Mucosa of descending colon (tissue), 3 donors: ENCODE results near the gene EIF4G3. TPM values are rescaled to one million over a fixed set of nuclear protein-coding genes. Genes with fewer than 3 reads are reported as not detected.

Experiments
- ATAC-seq: fragments of 200-7000 bp; cut with Tn5 transposase; one replicate; pipeline ENCODE4 v1.9.1; 2020; ENCODE audit warnings: mild to moderate bottlenecking, moderate library complexity
- DNase-seq, 3 donors: peaks; one replicate each; pipeline ENCODE4 v3.0.0-alpha.2; 2020
- H3K36me3 ChIP-seq: fragments of 200-600 bp; one replicate; pipeline ENCODE4 v1.8.0; 2021; ENCODE audit warnings: low read depth, mild to moderate bottlenecking
- H3K4me1 ChIP-seq: fragments of 200-600 bp; one replicate; pipeline ENCODE4 v1.8.0; 2021; ENCODE audit warnings: low read depth, mild to moderate bottlenecking
- H3K4me3 ChIP-seq: fragments of 200-600 bp; one replicate; pipeline ENCODE4 v1.8.0; 2021; ENCODE audit warnings: mild to moderate bottlenecking
- H3K9me3 ChIP-seq: fragments of 200-600 bp; one replicate; pipeline ENCODE4 v1.8.0; 2021; ENCODE audit warnings: mild to moderate bottlenecking
- CTCF ChIP-seq: fragments of 200-600 bp; IDR thresholded peaks from one replicate; pipeline ENCODE4 v1.8.0; 2022; ENCODE audit warnings: antibody characterized with exemption, mild to moderate bottlenecking
- intact Hi-C, 2 donors: fragments of 100-400 bp; cut with DNase I in 1 of 2; cut with micrococcal nuclease in 1 of 2; formaldehyde crosslinking; loops; one replicate each; pipeline versions ENCODE4 v1.11.0 to v1.11.1; 2022; cut with DNase I, micrococcal nuclease
- total RNA-seq, 3 donors: library from RNA; stranded (reverse); fragmentation: NEBNext Ultra II Directional in 2 of 3; extraction: Animal tissue kit (Norgen Biotek cat#: 25700) in 2 of 3; gene quantifications; one replicate each; pipeline versions ENCODE4 v1.2.1 to v1.2.4, GENCODE V29; 2021 to 2023
- donor health status: DM: no; HTN: no; CAD: no; lungs with moderate emphysema.
- donor health status: DM: no; HTN: no; CAD: no.
- donor health status: DM: no; HTN: yes; CAD: no.

Gene EIF4G3
- total RNA-seq, 3 donors from 2014 or later, result 59.5 to 106 (median 90.8) TPM

- Histone ChIP-seq H3K36me3 (no peaks in the 10 kb centered on the region), H3K4me1 (no peaks in the 10 kb centered on the region), H3K9me3 (no peaks in the 10 kb centered on the region), H3K4me3 (no peak overlapping the region)
- intact Hi-C loops, result no loop called here
- DNase-seq, result no peak
- ATAC-seq, result no peak
- no peak for TF ChIP-seq CTCF
These were observed 241.0 kb downstream of the EIF4G3 start for GRCh38 chr1:20935717-20936116.

- intact Hi-C loops, result no loop called here
- no peak overlapping the region for H3K4me3 ChIP-seq
- no peaks in the 10 kb centered on the region for H3K36me3 ChIP-seq
- no peaks in the 10 kb centered on the region for H3K4me1 ChIP-seq
- no peaks in the 10 kb centered on the region for H3K9me3 ChIP-seq
- ATAC-seq, result no peak
- no peak for TF ChIP-seq CTCF
- no peak for DNase-seq
These were observed 244.2 kb downstream of the EIF4G3 start for GRCh38 chr1:20932437-20932977.

- Histone ChIP-seq H3K36me3 (no peaks in the 10 kb centered on the region), H3K9me3 (no peaks in the 10 kb centered on the region), H3K4me3 (no peak overlapping the region), H3K4me1 (no peaks in the 10 kb centered on the region)
- DNase-seq (no peak), ATAC-seq (no peak)
- no peak for TF ChIP-seq CTCF
- intact Hi-C loops, result no loop called here
These were observed 244.7 kb downstream of the EIF4G3 start for GRCh38 chr1:20931930-20932436.

- intact Hi-C loops, result no loop called here
- Histone ChIP-seq H3K9me3 (no peaks in the 10 kb centered on the region), H3K4me3 (no peak overlapping the region), H3K4me1 (no peaks in the 10 kb centered on the region), H3K36me3 (no peaks in the 10 kb centered on the region)
- DNase-seq (no peak), ATAC-seq (no peak)
- no peak for TF ChIP-seq CTCF
These were observed 246.3 kb downstream of the EIF4G3 start for GRCh38 chr1:20930427-20930826.

GRCh38 chr1:20928146-20928545, 248.6 kb downstream of the EIF4G3 start:
- no peak for ATAC-seq
- DNase-seq, result no peak
- H3K9me3 ChIP-seq, result no peaks in the 10 kb centered on the region
- no peak overlapping the region for H3K4me3 ChIP-seq
- no peaks in the 10 kb centered on the region for H3K36me3 ChIP-seq
- intact Hi-C loops, result no loop called here
- H3K4me1 ChIP-seq, result no peaks in the 10 kb centered on the region
- no peak for TF ChIP-seq CTCF

- no peaks in the 10 kb centered on the region for H3K4me1 ChIP-seq
- no peak overlapping the region for H3K4me3 ChIP-seq
- DNase-seq (no peak), ATAC-seq (no peak)
- intact Hi-C loops, result no loop called here
- TF ChIP-seq CTCF, result no peak
- H3K9me3 ChIP-seq, result no peaks in the 10 kb centered on the region
- no peaks in the 10 kb centered on the region for H3K36me3 ChIP-seq
These were observed 255.4 kb downstream of the EIF4G3 start for GRCh38 chr1:20921285-20921684.
